ENCODE data around the gene FOXJ1. TPM values are rescaled to one million over a fixed set of nuclear protein-coding genes. Genes with fewer than 3 reads are reported as not detected.

The FOXJ1 gene
- total and polyA plus RNA-seq, 2 of the 8 experiments (the other 6 are each of a cell fraction or from before 2014, with no cell fraction given) = 4.7 to 5.4 TPM

GRCh38 chr17:76091526-76092286 lies 49.3 kb downstream of the FOXJ1 start (continued):
- TF ChIP-seq TAF7 (optimal IDR thresholded peaks at IDR 0.05; ENCODE audit: borderline replicate concordance, low read depth, low read length) (no peak), POU5F1 (IDR thresholded peaks at IDR 0.05; ENCODE audit: low read depth, low read length) (no peak)

Data from H1 (cell line).